Endothelial cell of umbilical vein (primary cell): ENCODE measurements around the gene CALU. TPM values are rescaled to one million over a fixed set of nuclear protein-coding genes. Genes with fewer than 3 reads are reported as not detected.

Source experiments
- BruUV-seq: library from RNA; stranded (reverse); fragments of 400-500 nt; replicated peaks from 2 replicates; lab custom pipeline; 2021; lab: Mats Ljungman, UMichigan
- CTCF ChIA-PET: fragments of 300-600, 350-600 bp; sonication (Branson Sonifier 250); formaldehyde crosslinking; loops from one replicate; lab custom pipeline; 2021; ENCODE audit warnings: antibody characterized with exemption, inconsistent platforms; lab: Charles Lee
- POLR2A ChIA-PET: fragments of 300-600, 350-600 bp; sonication (Branson Sonifier 250); formaldehyde crosslinking; loops from one replicate; lab custom pipeline; 2021; ENCODE audit warnings: antibody characterized with exemption, inconsistent platforms; lab: Charles Lee
- DNase-seq: peaks from one replicate; pipeline ENCODE4 v3.0.0-alpha.2; 2011; ENCODE audit warnings: low read depth, low spot score
- FAIRE-seq: peaks from 2 replicates; lab custom pipeline; 2011; peaks lifted over from hg19 to GRCh38; lab: Jason Lieb, UNC
- H2AFZ ChIP-seq: 2 replicates; pipeline ENCODE4 v1.6.0; 2012; ENCODE audit warnings: low read depth, low read length, control low read depth, inconsistent platforms
- H3K27ac ChIP-seq: 2 replicates; pipeline ENCODE4 v1.5.1; 2011; ENCODE audit warnings: low read depth, mild to moderate bottlenecking, control low read depth, low read length, moderate library complexity; ENCODE audit not compliant: insufficient read depth
- H3K27me3 ChIP-seq, 2 experiments: 2 replicates each; pipeline versions ENCODE4 v1.6.0 to v1.6.1; 2011; ENCODE audit warnings: low read length in 2 of 2, mixed read lengths in 1 of 2; ENCODE audit not compliant: control insufficient read depth in 2 of 2, insufficient read depth in 2 of 2
- H3K36me3 ChIP-seq, 2 experiments: 2 replicates in 1 of 2; 3 replicates in 1 of 2; pipeline ENCODE4 v1.5.1; 2011; ENCODE audit warnings: low read length in 2 of 2, mild to moderate bottlenecking in 1 of 2, moderate library complexity in 1 of 2; ENCODE audit not compliant: control insufficient read depth in 2 of 2, insufficient read depth in 2 of 2; ENCODE audit errors: extremely low read depth in 1 of 2
- H3K4me1 ChIP-seq: 3 replicates; pipeline ENCODE4 v1.5.1; 2011; ENCODE audit warnings: mild to moderate bottlenecking, low read length; ENCODE audit not compliant: control insufficient read depth, insufficient read depth; ENCODE audit errors: extremely low read depth
- H3K4me2 ChIP-seq: 2 replicates; pipeline ENCODE4 v1.6.1; 2011; ENCODE audit warnings: low read length, control low read depth, mixed read lengths; ENCODE audit not compliant: insufficient read depth
- H3K4me3 ChIP-seq, 3 experiments: fragments of 200-600 bp in 1 of 3; sonication (generic), shearing (Covaris generic) in 1 of 3; replicated peaks in 1 of 3; 2 replicates each; pipeline ENCODE4 v1.5.1; 2011 to 2016; ENCODE audit warnings: control low read depth in 3 of 3, low read length in 3 of 3, mild to moderate bottlenecking in 2 of 3, inconsistent platforms in 1 of 3, low read depth in 1 of 3, moderate library complexity in 1 of 3; ENCODE audit not compliant: insufficient read depth in 1 of 3
- H3K79me2 ChIP-seq: 2 replicates; pipeline ENCODE4 v1.6.0; 2012; ENCODE audit warnings: low read length, inconsistent platforms; ENCODE audit not compliant: control insufficient read depth, insufficient read depth
- H3K9ac ChIP-seq: replicated peaks from 2 replicates; pipeline ENCODE3; 2011; ENCODE audit warnings: low read length, control low read depth; ENCODE audit not compliant: insufficient read depth; ENCODE audit errors: extremely low read depth
- H3K9me1 ChIP-seq: replicated peaks from 3 replicates; pipeline ENCODE4 v1.6.0; 2011; ENCODE audit warnings: mild to moderate bottlenecking, low read length; ENCODE audit not compliant: control insufficient read depth, insufficient read depth; ENCODE audit errors: extremely low read depth
- H3K9me3 ChIP-seq: replicated peaks from 2 replicates; pipeline ENCODE4 v1.5.1; 2012; ENCODE audit warnings: low read length, inconsistent platforms; ENCODE audit not compliant: control insufficient read depth, insufficient read depth
- H4K20me1 ChIP-seq: replicated peaks from 2 replicates; pipeline ENCODE3; 2011; ENCODE audit warnings: mild to moderate bottlenecking, low read length; ENCODE audit not compliant: control insufficient read depth, insufficient read depth; ENCODE audit errors: extremely low read depth
- CTCF ChIP-seq, 2 donors: IDR thresholded peaks; 1 replicate in 1 of 2; 2 replicates in 1 of 2; pipeline ENCODE4 v1.5.1; 2011; ENCODE audit warnings: low read length in 2 of 2, mild to moderate bottlenecking in 2 of 2, moderate library complexity in 2 of 2, control low read depth in 1 of 2, inconsistent platforms in 1 of 2, low read depth in 1 of 2; ENCODE audit not compliant: insufficient read depth in 1 of 2; ENCODE audit errors: extremely low read depth in 1 of 2
- EZH2 ChIP-seq: IDR thresholded peaks from 2 replicates; pipeline ENCODE4 v1.6.1; 2012; ENCODE audit warnings: borderline replicate concordance, low read depth, mild to moderate bottlenecking, moderate library complexity, low read length, inconsistent platforms; ENCODE audit not compliant: severe bottlenecking
- FOS ChIP-seq: IDR thresholded peaks from 2 replicates; pipeline ENCODE4 v1.6.1; 2011; ENCODE audit warnings: mild to moderate bottlenecking, low read length, moderate library complexity, borderline replicate concordance; ENCODE audit not compliant: insufficient read depth
- GATA2 ChIP-seq: IDR thresholded peaks from 2 replicates; pipeline ENCODE4 v1.7.0; 2011; ENCODE audit warnings: low read depth, mild to moderate bottlenecking, moderate library complexity, mixed read lengths, low read length; ENCODE audit not compliant: insufficient read length, insufficient read depth
- JUN ChIP-seq: IDR thresholded peaks from 2 replicates; pipeline ENCODE4 v1.6.1; 2011; ENCODE audit warnings: borderline replicate concordance, low read depth; ENCODE audit not compliant: insufficient read length, insufficient read depth
- MYC ChIP-seq: IDR thresholded peaks from one replicate; pipeline ENCODE4 v1.6.1; 2011; ENCODE audit warnings: mild to moderate bottlenecking, low read depth, low read length
- POLR2A ChIP-seq: IDR thresholded peaks from 2 replicates; pipeline ENCODE4 v1.6.1; 2012; ENCODE audit warnings: low read depth, mild to moderate bottlenecking, control low read depth, low read length
- POLR2AphosphoS5 ChIP-seq: IDR thresholded peaks from 2 replicates; pipeline ENCODE4 v1.6.1; 2012; ENCODE audit warnings: low read depth, mild to moderate bottlenecking, control low read depth, low read length, moderate library complexity; ENCODE audit not compliant: insufficient read depth
- dilution Hi-C: fragments of 300-500 bp; cut with MboI; formaldehyde crosslinking; loops from one replicate; pipeline ENCODE4 v1.15.0; 2019; ENCODE audit warnings: low sequenced_read_pairs; ENCODE audit not compliant: extremely low pct_ligation_motif_present
- intact Hi-C: fragments of 100-400 bp; cut with micrococcal nuclease; formaldehyde crosslinking; loops from one replicate; pipeline ENCODE4 v1.10.0; 2022
- polyA plus RNA-seq, 4 experiments: library from polyadenylated mRNA; depleted of rRNA in 3 of 4; stranded (reverse) in 3 of 4; unstranded in 1 of 4; fragments of >200 nt; gene quantifications; 2 replicates each; pipeline versions ENCODE4 v1.2.1 to v1.2.3, GENCODE V29; 2011 to 2012; ENCODE audit warnings: missing spikeins in 1 of 4
- total RNA-seq: library from RNA; stranded (reverse); gene quantifications from 2 replicates; pipeline ENCODE4 v1.2.3, GENCODE V29; 2021
- TF ChIP-seq, protein P1 (sequence below): IDR thresholded peaks from 2 replicates; pipeline ENCODE4 v1.6.1; 2011; ENCODE audit not compliant: insufficient read depth, insufficient read length

CALU gene
- total and polyA plus RNA-seq, 2 donors (not counting 3 experiments of a cell fraction or from before 2014, with no cell fraction given), result 135 to 257 TPM

GRCh38 chr7:128737867-128738385 lies 1.2 kb upstream of the CALU start:
- dilution Hi-C loops, result no loop called here
- H3K36me3 ChIP-seq, result no peaks in the 10 kb centered on the region
- no peaks in the 10 kb centered on the region for H3K9me1 ChIP-seq
- DNase-seq (peak; percentile 50), FAIRE-seq (peak; percentile 63)
- peaks cover 37% of the 10 kb centered on the region for H3K79me2 ChIP-seq
- peak overlapping the region; percentile 73 for H3K9ac ChIP-seq
- H4K20me1 ChIP-seq, result peaks cover 10% of the 10 kb centered on the region
- ChIA-PET POLR2A (interaction anchor here (0.9 to 2.2 kb wide), 3 partner anchors 35 to 94 kb away, joined by 4 to 7 read pairs (median 4); no protein-coding TSS in a partner anchor), CTCF (interaction anchor here (0.8 to 2.0 kb wide), 9 partner anchors 9 to 129 kb away, joined by 3 to 5 read pairs (median 3); partner anchors contain the start of gene ATP6V1F)
- peak overlapping the region; percentile 31 for H2AFZ ChIP-seq
- intact Hi-C loops, result no loop called here
- H3K27me3 ChIP-seq, result peaks cover 0 to 2% of the 10 kb centered on the region in 2 experiments
- TF ChIP-seq, protein P1, sequence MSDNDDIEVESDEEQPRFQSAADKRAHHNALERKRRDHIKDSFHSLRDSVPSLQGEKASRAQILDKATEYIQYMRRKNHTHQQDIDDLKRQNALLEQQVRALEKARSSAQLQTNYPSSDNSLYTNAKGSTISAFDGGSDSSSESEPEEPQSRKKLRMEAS, result no peak
- TF ChIP-seq POLR2A (no peak), MYC (no peak), FOS (peak; percentile 58), JUN (peak; percentile 28), CTCF (IDR thresholded peaks at IDR 0.05; ENCODE audit: extremely low read depth in 1 of 2, insufficient read depth in 1 of 2, low read depth in 1 of 2, low read length in 2 of 2) (no peak), POLR2AphosphoS5 (no peak), EZH2 (no peak), GATA2 (no peak)
- peak overlapping the region; percentile 85 for H3K27ac ChIP-seq
- no TSS peak for BruUV-seq
- peaks cover 37% of the 10 kb centered on the region for H3K4me1 ChIP-seq
- no peak overlapping the region for H3K4me3 ChIP-seq
- H3K9me3 ChIP-seq, result no peaks in the 10 kb centered on the region
- H3K4me2 ChIP-seq, result peak overlapping the region; percentile 69
